ENCODE results near the gene FAM3B. TPM values are rescaled to one million over a fixed set of nuclear protein-coding genes. Genes with fewer than 3 reads are reported as not detected.

The FAM3B gene
- total RNA-seq, 1 experiment from 2014 or later, result not detected

- Mint-ChIP-seq H3K27ac (ENCODE audit: low read depth, unreplicated experiment) (no peak overlapping the region), H3K4me3 (ENCODE audit: unreplicated experiment) (no peak overlapping the region), H3K4me1 (ENCODE audit: insufficient read depth, unreplicated experiment) (peaks cover 6% of the 10 kb centered on the region), H3K9me3 (ENCODE audit: unreplicated experiment) (no peaks in the 10 kb centered on the region), H3K36me3 (ENCODE audit: insufficient read depth, unreplicated experiment) (no peaks in the 10 kb centered on the region), H3K27me3 (ENCODE audit: insufficient read depth, unreplicated experiment) (peaks cover 3% of the 10 kb centered on the region)
- no TSS peak for BruUV-seq (replicated peaks)
- intact Hi-C loops (cut with micrococcal nuclease), result no loop called here
- TF ChIP-seq CTCF (IDR thresholded peaks at IDR 0.05; ENCODE audit: unreplicated experiment), result no peak
- no peak for DNase-seq (ENCODE audit: unreplicated experiment)
- CTCF ChIA-PET, result no interaction called here
- POLR2A ChIA-PET, result no interaction called here
Observed at GRCh38 chr21:41365377-41366107, 48.9 kb downstream of the FAM3B start.

- Mint-ChIP-seq H3K4me3 (ENCODE audit: unreplicated experiment) (peak overlapping the region; percentile 28), H3K4me1 (ENCODE audit: insufficient read depth, unreplicated experiment) (peaks cover 6% of the 10 kb centered on the region), H3K27me3 (ENCODE audit: insufficient read depth, unreplicated experiment) (peaks cover 12% of the 10 kb centered on the region), H3K27ac (ENCODE audit: low read depth, unreplicated experiment) (peak overlapping the region; percentile 57), H3K36me3 (ENCODE audit: insufficient read depth, unreplicated experiment) (no peaks in the 10 kb centered on the region), H3K9me3 (ENCODE audit: unreplicated experiment) (no peaks in the 10 kb centered on the region)
- no peak for TF ChIP-seq CTCF (IDR thresholded peaks at IDR 0.05; ENCODE audit: unreplicated experiment)
- CTCF ChIA-PET, result interaction anchor here (0.7 kb wide), 1 partner anchor 82 kb away, joined by 3 read pairs; no protein-coding TSS in a partner anchor
- intact Hi-C loops (cut with micrococcal nuclease), result no loop called here
- DNase-seq (ENCODE audit: unreplicated experiment), result peak; percentile 89
- BruUV-seq (replicated peaks), result no TSS peak
- POLR2A ChIA-PET, result interaction anchor here (0.5 to 0.7 kb wide), 2 partner anchors 156 to 889 kb away, joined by 3 to 4 read pairs; no protein-coding TSS in a partner anchor
Observed at GRCh38 chr21:41366522-41367151, 50.0 kb downstream of the FAM3B start.

- H3K27me3 Mint-ChIP-seq (ENCODE audit: insufficient read depth, unreplicated experiment), result peaks cover 12% of the 10 kb centered on the region
- POLR2A ChIA-PET, result interaction anchor here (0.7 kb wide), 1 partner anchor 155 kb away, joined by 4 read pairs; no protein-coding TSS in a partner anchor
- H3K9me3 Mint-ChIP-seq (ENCODE audit: unreplicated experiment), result no peaks in the 10 kb centered on the region
- no TSS peak for BruUV-seq (replicated peaks)
- CTCF ChIA-PET, result interaction anchor here (0.8 kb wide), 1 partner anchor 741 kb away, joined by 3 read pairs; no protein-coding TSS in a partner anchor
- DNase-seq (ENCODE audit: unreplicated experiment), result no peak
- H3K36me3 Mint-ChIP-seq (ENCODE audit: insufficient read depth, unreplicated experiment), result no peaks in the 10 kb centered on the region
- intact Hi-C loops (cut with micrococcal nuclease), result no loop called here
- TF ChIP-seq CTCF (IDR thresholded peaks at IDR 0.05; ENCODE audit: unreplicated experiment), result no peak
- peaks cover 6% of the 10 kb centered on the region for H3K4me1 Mint-ChIP-seq (ENCODE audit: insufficient read depth, unreplicated experiment)
- H3K4me3 Mint-ChIP-seq (ENCODE audit: unreplicated experiment), result no peak overlapping the region
- H3K27ac Mint-ChIP-seq (ENCODE audit: low read depth, unreplicated experiment), result peak overlapping the region; percentile 57
Observed at GRCh38 chr21:41367301-41367944, 50.8 kb downstream of the FAM3B start.
